ENCODE data around the gene DGCR2.

- TF ChIP-seq CTCF (IDR thresholded peaks at IDR 0.05; ENCODE audit: borderline replicate concordance, extremely low read depth, low read length, poor library complexity, severe bottlenecking), result no peak
- TF ChIP-seq EZH2 (IDR thresholded peaks at IDR 0.05; ENCODE audit: borderline replicate concordance, low read depth, low read length, severe bottlenecking), result no peak
Observed at GRCh38 chr22:19106886-19107729, 15.1 kb downstream of the DGCR2 start.

All from DND-41 (cell line).